Mucosa of descending colon (tissue), 3 donors: ENCODE results near the gene NME7. TPM values are rescaled to one million over a fixed set of nuclear protein-coding genes. Genes with fewer than 3 reads are reported as not detected.
"Not testable (repeated sequence)": the region's sequence is repeated elsewhere in the genome, so short reads cannot be mapped to it uniquely, and the experiment has no call there.

Experiments used
- ATAC-seq: fragments of 200-7000 bp; cut with Tn5 transposase; one replicate; pipeline ENCODE4 v1.9.1; 2020; ENCODE audit warnings: mild to moderate bottlenecking, moderate library complexity
- DNase-seq, 3 donors: peaks; one replicate each; pipeline ENCODE4 v3.0.0-alpha.2; 2020
- H3K36me3 ChIP-seq: fragments of 200-600 bp; one replicate; pipeline ENCODE4 v1.8.0; 2021; ENCODE audit warnings: low read depth, mild to moderate bottlenecking
- H3K4me1 ChIP-seq: fragments of 200-600 bp; one replicate; pipeline ENCODE4 v1.8.0; 2021; ENCODE audit warnings: low read depth, mild to moderate bottlenecking
- H3K4me3 ChIP-seq: fragments of 200-600 bp; one replicate; pipeline ENCODE4 v1.8.0; 2021; ENCODE audit warnings: mild to moderate bottlenecking
- H3K9me3 ChIP-seq: fragments of 200-600 bp; one replicate; pipeline ENCODE4 v1.8.0; 2021; ENCODE audit warnings: mild to moderate bottlenecking
- intact Hi-C, 2 donors: fragments of 100-400 bp; cut with DNase I in 1 of 2; cut with micrococcal nuclease in 1 of 2; formaldehyde crosslinking; loops; one replicate each; pipeline versions ENCODE4 v1.11.0 to v1.11.1; 2022; cut with DNase I, micrococcal nuclease
- total RNA-seq, 3 donors: library from RNA; stranded (reverse); fragmentation: NEBNext Ultra II Directional in 2 of 3; extraction: Animal tissue kit (Norgen Biotek cat#: 25700) in 2 of 3; gene quantifications; one replicate each; pipeline versions ENCODE4 v1.2.1 to v1.2.4, GENCODE V29; 2021 to 2023
- TF ChIP-seq, protein P1 (sequence below): fragments of 200-600 bp; IDR thresholded peaks from one replicate; pipeline ENCODE4 v1.8.0; 2022; ENCODE audit warnings: antibody characterized with exemption, mild to moderate bottlenecking
- donor health status: DM: no; HTN: no; CAD: no; lungs with moderate emphysema.
- donor health status: DM: no; HTN: no; CAD: no.
- donor health status: DM: no; HTN: yes; CAD: no.

Gene NME7
- total RNA-seq, 3 donors from 2014 or later: 6.4 to 15.6 (median 7.2) TPM

DNA sequence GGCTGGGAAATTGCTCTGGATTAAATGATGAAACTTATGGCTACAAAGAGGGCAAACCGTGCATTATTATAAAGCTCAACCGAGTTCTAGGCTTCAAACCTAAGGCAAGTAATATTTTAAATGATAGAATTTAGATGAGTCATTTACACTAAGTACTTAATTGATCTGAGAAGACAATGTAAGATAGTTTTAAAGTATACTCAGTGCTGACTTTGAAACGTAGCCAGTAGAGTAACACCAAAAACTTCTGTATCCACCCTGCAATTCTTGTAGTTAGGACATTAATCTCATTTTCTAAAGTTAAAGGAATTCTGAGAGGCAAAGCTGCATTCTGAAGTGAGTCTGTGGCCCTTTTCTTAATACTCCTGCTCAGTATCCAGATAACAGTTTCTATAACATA lies 240.3 kb downstream of the NME7 start:
- intact Hi-C loops: no loop called here
- TF ChIP-seq, protein P1, sequence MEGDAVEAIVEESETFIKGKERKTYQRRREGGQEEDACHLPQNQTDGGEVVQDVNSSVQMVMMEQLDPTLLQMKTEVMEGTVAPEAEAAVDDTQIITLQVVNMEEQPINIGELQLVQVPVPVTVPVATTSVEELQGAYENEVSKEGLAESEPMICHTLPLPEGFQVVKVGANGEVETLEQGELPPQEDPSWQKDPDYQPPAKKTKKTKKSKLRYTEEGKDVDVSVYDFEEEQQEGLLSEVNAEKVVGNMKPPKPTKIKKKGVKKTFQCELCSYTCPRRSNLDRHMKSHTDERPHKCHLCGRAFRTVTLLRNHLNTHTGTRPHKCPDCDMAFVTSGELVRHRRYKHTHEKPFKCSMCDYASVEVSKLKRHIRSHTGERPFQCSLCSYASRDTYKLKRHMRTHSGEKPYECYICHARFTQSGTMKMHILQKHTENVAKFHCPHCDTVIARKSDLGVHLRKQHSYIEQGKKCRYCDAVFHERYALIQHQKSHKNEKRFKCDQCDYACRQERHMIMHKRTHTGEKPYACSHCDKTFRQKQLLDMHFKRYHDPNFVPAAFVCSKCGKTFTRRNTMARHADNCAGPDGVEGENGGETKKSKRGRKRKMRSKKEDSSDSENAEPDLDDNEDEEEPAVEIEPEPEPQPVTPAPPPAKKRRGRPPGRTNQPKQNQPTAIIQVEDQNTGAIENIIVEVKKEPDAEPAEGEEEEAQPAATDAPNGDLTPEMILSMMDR: no peak
- no peak overlapping the region for H3K4me3 ChIP-seq
- H3K4me1 ChIP-seq: peaks cover 4% of the 10 kb centered on the region
- no peak for ATAC-seq
- H3K9me3 ChIP-seq: no peaks in the 10 kb centered on the region
- no peak for DNase-seq
- H3K36me3 ChIP-seq: no peaks in the 10 kb centered on the region

- Histone ChIP-seq H3K9me3 (no peaks in the 10 kb centered on the region), H3K36me3 (no peaks in the 10 kb centered on the region), H3K4me1 (peaks cover 4% of the 10 kb centered on the region), H3K4me3 (no peak overlapping the region)
- DNase-seq (no peak), ATAC-seq (no peak)
- intact Hi-C loops: no loop called here
- TF ChIP-seq, protein P1: no peak
Observed at GRCh38 chr1:169126335-169126734, 241.3 kb downstream of the NME7 start.

- intact Hi-C loops: not testable (repeated sequence)
Observed at GRCh38 chr1:169125597-169125996, 242.0 kb downstream of the NME7 start.

DNA sequence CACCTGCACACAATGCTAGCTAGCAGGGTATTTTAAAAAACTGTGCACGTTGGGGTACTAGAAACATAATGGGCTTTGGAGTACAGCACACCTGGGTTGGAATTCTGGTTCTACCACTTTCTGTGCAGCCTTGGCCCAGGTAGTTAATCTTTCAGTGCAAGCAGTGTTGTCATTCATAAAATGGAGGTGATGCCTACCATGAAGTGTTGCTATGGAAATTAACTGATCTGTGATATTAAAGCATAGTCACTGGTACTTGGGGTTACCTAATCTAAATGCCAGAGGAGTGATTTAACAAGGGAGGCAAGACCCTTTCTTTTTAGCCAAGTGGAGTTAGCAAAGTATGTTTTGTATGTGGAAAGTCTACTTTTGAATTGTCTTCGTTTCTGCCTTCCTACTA lies 243.1 kb downstream of the NME7 start:
- ATAC-seq (peak; percentile 30), DNase-seq (no peak)
- H3K36me3 ChIP-seq: no peaks in the 10 kb centered on the region
- TF ChIP-seq, protein P1: no peak
- peaks cover 12% of the 10 kb centered on the region for H3K4me1 ChIP-seq
- no peaks in the 10 kb centered on the region for H3K9me3 ChIP-seq
- intact Hi-C loops: no loop called here
- H3K4me3 ChIP-seq: no peak overlapping the region

More at GRCh38 chr1:169125597-169125996, 242.0 kb downstream of the NME7 start:
- H3K4me3 ChIP-seq, H3K36me3 ChIP-seq, DNase-seq, H3K9me3 ChIP-seq, ATAC-seq, H3K4me1 ChIP-seq: not testable (repeated sequence)

- Histone ChIP-seq H3K4me1 (peaks cover 16% of the 10 kb centered on the region), H3K4me3 (no peak overlapping the region), H3K36me3 (no peaks in the 10 kb centered on the region), H3K9me3 (no peaks in the 10 kb centered on the region)
- no peak for ATAC-seq
- TF ChIP-seq, protein P1: no peak
- intact Hi-C loops: no loop called here
- no peak for DNase-seq
Observed at GRCh38 chr1:169122976-169123375, 244.6 kb downstream of the NME7 start.

- intact Hi-C loops: no loop called here
- H3K36me3 ChIP-seq: no peaks in the 10 kb centered on the region
- peaks cover 22% of the 10 kb centered on the region for H3K4me1 ChIP-seq
Observed at GRCh38 chr1:169121146-169121923, 246.3 kb downstream of the NME7 start.

More at GRCh38 chr1:169121146-169121923, 246.3 kb downstream of the NME7 start:
- TF ChIP-seq, protein P1: no peak
- ATAC-seq (peak; percentile 12), DNase-seq (no peak)
- no peak overlapping the region for H3K4me3 ChIP-seq
- no peaks in the 10 kb centered on the region for H3K9me3 ChIP-seq
